ELF-1 (cell line): ENCODE results near the gene AGO1.
"Not testable (repeated sequence)": the region's sequence is repeated elsewhere in the genome, so short reads cannot be mapped to it uniquely, and the experiment has no call there.

Source experiments
- DNase-seq: peaks from one replicate; pipeline ENCODE4 v3.0.0-alpha.2; 2016; ENCODE audit warnings: low read depth, low spot score

Gene AGO1

GRCh38 chr1:35869245-35869950, 13.6 kb upstream of the AGO1 start:
- peak; percentile 92 for DNase-seq

GRCh38 chr1:35870651-35871309, 12.2 kb upstream of the AGO1 start:
- no peak for DNase-seq

GRCh38 chr1:35873243-35873750, 9.7 kb upstream of the AGO1 start:
- DNase-seq, result no peak

GRCh38 chr1:35874115-35874514, 8.9 kb upstream of the AGO1 start:
- not testable (repeated sequence) for DNase-seq

- DNase-seq, result peak; percentile 57
Measured at GRCh38 chr1:35876988-35877387, 6.0 kb upstream of the AGO1 start.

GRCh38 chr1:35881850-35882273, 1.1 kb upstream of the AGO1 start:
- DNase-seq, result no peak

GRCh38 chr1:35882586-35882944, 444 bp upstream of the AGO1 start:
- DNase-seq, result no peak

GRCh38 chr1:35883635-35884101, 659 bp downstream of the AGO1 start:
- peak; percentile 71 for DNase-seq

GRCh38 chr1:35884934-35885333, 1.9 kb downstream of the AGO1 start:
- no peak for DNase-seq

GRCh38 chr1:35885961-35886558, 3.1 kb downstream of the AGO1 start:
- DNase-seq, result peak; percentile 98

GRCh38 chr1:35886577-35887431, 3.8 kb downstream of the AGO1 start:
- DNase-seq, result peak; percentile 77

GRCh38 chr1:35887508-35887907, 4.5 kb downstream of the AGO1 start:
- no peak for DNase-seq

GRCh38 chr1:35888255-35888654, 5.2 kb downstream of the AGO1 start:
- DNase-seq, result no peak

GRCh38 chr1:35888981-35889380, 6.0 kb downstream of the AGO1 start:
- DNase-seq, result not testable (repeated sequence)

GRCh38 chr1:35893051-35893879, 10.3 kb downstream of the AGO1 start:
- DNase-seq, result no peak

- no peak for DNase-seq
Measured at GRCh38 chr1:35894183-35894582, 11.2 kb downstream of the AGO1 start.

GRCh38 chr1:35894656-35895055, 11.6 kb downstream of the AGO1 start:
- DNase-seq, result no peak

- DNase-seq, result no peak
Measured at GRCh38 chr1:35899941-35900340, 16.9 kb downstream of the AGO1 start.

GRCh38 chr1:35901235-35901634, 18.2 kb downstream of the AGO1 start:
- DNase-seq, result no peak

GRCh38 chr1:35902671-35903070, 19.7 kb downstream of the AGO1 start:
- DNase-seq, result no peak

- no peak for DNase-seq
Measured at GRCh38 chr1:35914717-35915116, 31.7 kb downstream of the AGO1 start.
